ENCODE data around the gene AKT3.
"Not testable (repeated sequence)": the region's sequence is repeated elsewhere in the genome, so short reads cannot be mapped to it uniquely, and the experiment has no call there.

The AKT3 gene

DNA sequence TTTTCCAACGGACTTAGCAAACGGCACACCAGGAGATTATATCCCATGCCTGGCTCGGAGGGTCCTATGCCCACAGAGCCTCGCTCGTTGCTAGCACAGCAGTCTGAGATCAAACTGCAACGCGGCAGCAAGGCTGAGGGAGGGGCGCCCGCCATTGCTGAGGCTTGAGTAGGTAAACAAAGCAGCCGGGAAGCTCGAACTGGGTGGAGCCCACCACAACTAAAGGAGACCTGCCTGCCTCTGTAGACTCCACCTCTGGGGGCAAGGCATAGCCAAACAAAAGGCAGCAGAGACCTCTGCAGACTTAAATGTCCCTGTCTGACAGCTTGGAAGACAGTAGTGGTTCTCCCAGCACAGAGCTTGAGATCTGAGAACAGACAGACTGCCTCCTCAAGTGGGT, 42.7 kb downstream of the AKT3 start:
- not testable (repeated sequence) for H3K9me3 ChIP-seq (ENCODE audit: control insufficient read depth in 2 of 2, low read length in 2 of 2); H3K36me3 ChIP-seq (ENCODE audit: control insufficient read depth in 2 of 2, insufficient read depth in 2 of 2, low read length in 2 of 2); H3K4me1 ChIP-seq (ENCODE audit: control insufficient read depth, insufficient read depth, low read length); H3K27me3 ChIP-seq (ENCODE audit: control insufficient read depth in 1 of 2, insufficient read depth in 2 of 2, low read length in 2 of 2); H3K4me3 ChIP-seq (ENCODE audit: low read length in 2 of 2); H3K9ac ChIP-seq (ENCODE audit: low read length in 2 of 2); H3K27ac ChIP-seq (ENCODE audit: low read length)

DNA sequence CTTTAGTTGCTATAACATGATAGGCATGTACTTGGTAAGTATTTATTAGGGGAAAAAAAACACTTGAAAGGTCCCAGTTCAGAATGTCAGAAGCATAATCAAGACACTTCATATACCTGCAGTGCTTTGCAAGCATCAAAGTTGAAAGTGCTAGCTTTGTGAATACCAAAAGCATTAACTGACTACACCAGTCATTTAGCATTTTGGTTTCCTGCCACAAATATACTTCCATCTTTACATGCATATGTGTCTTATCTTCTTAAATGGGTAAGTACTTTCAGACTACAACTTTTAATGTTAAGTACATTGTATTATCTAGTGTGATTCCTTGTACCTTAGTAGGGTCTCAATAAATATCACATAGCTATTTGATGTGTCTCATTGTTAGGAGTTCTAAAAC, 43.7 kb downstream of the AKT3 start:
- Histone ChIP-seq H3K4me1 (ENCODE audit: control insufficient read depth, insufficient read depth, low read length) (peaks cover 3% of the 10 kb centered on the region), H3K9ac (ENCODE audit: low read length in 2 of 2) (no peak overlapping the region), H3K36me3 (ENCODE audit: control insufficient read depth in 2 of 2, insufficient read depth in 2 of 2, low read length in 2 of 2) (no peaks in the 10 kb centered on the region), H3K4me3 (ENCODE audit: low read length in 2 of 2) (no peak overlapping the region), H3K9me3 (ENCODE audit: control insufficient read depth in 2 of 2, low read length in 2 of 2) (peaks cover 0 to 4% of the 10 kb centered on the region in 2 donors), H3K27ac (ENCODE audit: low read length) (no peak overlapping the region), H3K27me3 (ENCODE audit: control insufficient read depth in 1 of 2, insufficient read depth in 2 of 2, low read length in 2 of 2) (no peaks in the 10 kb centered on the region)

DNA sequence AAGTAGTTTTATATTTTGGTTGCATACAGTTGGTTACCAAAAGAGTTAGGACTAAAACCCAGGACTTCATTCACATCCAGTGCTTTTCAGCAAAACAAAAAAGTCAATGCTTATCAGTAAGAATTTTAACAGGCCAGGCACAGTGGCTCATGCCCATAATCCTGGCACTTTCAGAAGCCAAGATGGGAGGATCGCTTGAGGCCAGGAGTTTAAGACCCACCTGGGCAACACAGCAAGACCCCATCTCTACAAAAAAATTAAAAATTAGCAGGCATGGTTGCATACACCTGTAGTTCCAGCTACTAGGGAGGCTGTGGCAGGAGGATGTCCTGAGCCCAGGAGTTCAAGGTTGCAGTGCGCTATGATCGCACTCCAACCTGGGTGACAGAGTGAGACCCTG, 47.3 kb downstream of the AKT3 start:
- H3K9ac ChIP-seq (ENCODE audit: low read length in 2 of 2): no peak overlapping the region
- H3K27me3 ChIP-seq (ENCODE audit: control insufficient read depth in 1 of 2, insufficient read depth in 2 of 2, low read length in 2 of 2): no peaks in the 10 kb centered on the region
- H3K4me3 ChIP-seq (ENCODE audit: low read length in 2 of 2): no peak overlapping the region
- no peak overlapping the region for H3K27ac ChIP-seq (ENCODE audit: low read length)
- no peaks in the 10 kb centered on the region for H3K36me3 ChIP-seq (ENCODE audit: control insufficient read depth in 2 of 2, insufficient read depth in 2 of 2, low read length in 2 of 2)
- peaks cover 3% of the 10 kb centered on the region for H3K4me1 ChIP-seq (ENCODE audit: control insufficient read depth, insufficient read depth, low read length)
- H3K9me3 ChIP-seq (ENCODE audit: control insufficient read depth in 2 of 2, low read length in 2 of 2): peaks cover 0 to 4% of the 10 kb centered on the region in 2 donors

DNA sequence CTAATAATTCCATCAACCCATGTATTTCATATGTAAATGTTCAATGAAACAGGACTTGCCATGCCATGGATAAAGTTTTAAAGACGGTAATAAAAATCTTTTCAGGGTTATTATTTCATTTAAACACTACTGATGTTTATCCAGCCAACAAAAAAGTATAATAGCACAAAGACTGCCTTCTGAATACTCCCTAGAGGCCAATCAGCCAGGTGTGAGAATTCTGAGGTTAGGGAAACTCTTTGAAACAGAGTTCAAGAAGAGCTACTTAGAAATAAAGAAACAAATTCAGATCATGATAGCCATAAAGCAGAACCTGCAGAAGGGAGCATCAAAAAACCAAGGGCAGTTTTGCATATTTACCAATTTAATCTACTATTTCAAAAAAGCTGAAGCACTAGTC, 48.7 kb downstream of the AKT3 start:
- H3K4me3 ChIP-seq (ENCODE audit: low read length in 2 of 2): no peak overlapping the region
- no peaks in the 10 kb centered on the region for H3K9me3 ChIP-seq (ENCODE audit: control insufficient read depth in 2 of 2, low read length in 2 of 2)
- no peak overlapping the region for H3K9ac ChIP-seq (ENCODE audit: low read length in 2 of 2)

GRCh38 chr1:243799908-243800307, 50.1 kb downstream of the AKT3 start:
- peaks cover 3% of the 10 kb centered on the region for H3K4me1 ChIP-seq (ENCODE audit: control insufficient read depth, insufficient read depth, low read length)
- no peak overlapping the region for H3K4me3 ChIP-seq (ENCODE audit: low read length in 2 of 2)
- no peaks in the 10 kb centered on the region for H3K36me3 ChIP-seq (ENCODE audit: control insufficient read depth in 2 of 2, insufficient read depth in 2 of 2, low read length in 2 of 2)
- no peaks in the 10 kb centered on the region for H3K27me3 ChIP-seq (ENCODE audit: control insufficient read depth in 1 of 2, insufficient read depth in 2 of 2, low read length in 2 of 2)
- no peak overlapping the region for H3K9ac ChIP-seq (ENCODE audit: low read length in 2 of 2)
- H3K9me3 ChIP-seq (ENCODE audit: control insufficient read depth in 2 of 2, low read length in 2 of 2): no peaks in the 10 kb centered on the region
- H3K27ac ChIP-seq (ENCODE audit: low read length): no peak overlapping the region

More for the DNA sequence above, 48.7 kb downstream of the AKT3 start:
- Histone ChIP-seq H3K4me1 (ENCODE audit: control insufficient read depth, insufficient read depth, low read length) (peaks cover 3% of the 10 kb centered on the region), H3K27me3 (ENCODE audit: control insufficient read depth in 1 of 2, insufficient read depth in 2 of 2, low read length in 2 of 2) (no peaks in the 10 kb centered on the region), H3K27ac (ENCODE audit: low read length) (no peak overlapping the region), H3K36me3 (ENCODE audit: control insufficient read depth in 2 of 2, insufficient read depth in 2 of 2, low read length in 2 of 2) (no peaks in the 10 kb centered on the region)

DNA sequence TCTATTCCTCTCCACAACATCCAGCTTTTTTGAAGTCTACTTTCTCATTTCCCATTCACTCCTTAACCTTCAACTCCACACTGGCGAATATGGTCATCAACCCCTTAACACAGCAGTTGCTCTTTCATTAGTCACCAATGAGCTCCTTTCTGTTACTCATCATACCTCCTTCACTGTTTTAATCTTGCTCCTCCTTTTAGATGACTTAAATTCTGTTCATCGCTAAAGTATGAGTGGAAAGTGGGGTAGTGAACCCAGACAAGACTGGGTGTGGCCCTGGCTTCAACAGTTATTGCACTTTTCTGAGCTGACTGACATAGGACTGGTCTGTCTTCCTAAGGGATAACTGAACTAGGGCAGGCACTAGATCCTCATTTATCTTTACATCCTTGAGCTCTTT, 51.3 kb downstream of the AKT3 start:
- no peaks in the 10 kb centered on the region for H3K36me3 ChIP-seq (ENCODE audit: control insufficient read depth in 2 of 2, insufficient read depth in 2 of 2, low read length in 2 of 2)
- peaks cover 3% of the 10 kb centered on the region for H3K4me1 ChIP-seq (ENCODE audit: control insufficient read depth, insufficient read depth, low read length)
- no peaks in the 10 kb centered on the region for H3K27me3 ChIP-seq (ENCODE audit: control insufficient read depth in 1 of 2, insufficient read depth in 2 of 2, low read length in 2 of 2)
- no peak overlapping the region for H3K27ac ChIP-seq (ENCODE audit: low read length)
- H3K9me3 ChIP-seq (ENCODE audit: control insufficient read depth in 2 of 2, low read length in 2 of 2): no peaks in the 10 kb centered on the region
- H3K9ac ChIP-seq (ENCODE audit: low read length in 2 of 2): no peak overlapping the region
- no peak overlapping the region for H3K4me3 ChIP-seq (ENCODE audit: low read length in 2 of 2)

DNA sequence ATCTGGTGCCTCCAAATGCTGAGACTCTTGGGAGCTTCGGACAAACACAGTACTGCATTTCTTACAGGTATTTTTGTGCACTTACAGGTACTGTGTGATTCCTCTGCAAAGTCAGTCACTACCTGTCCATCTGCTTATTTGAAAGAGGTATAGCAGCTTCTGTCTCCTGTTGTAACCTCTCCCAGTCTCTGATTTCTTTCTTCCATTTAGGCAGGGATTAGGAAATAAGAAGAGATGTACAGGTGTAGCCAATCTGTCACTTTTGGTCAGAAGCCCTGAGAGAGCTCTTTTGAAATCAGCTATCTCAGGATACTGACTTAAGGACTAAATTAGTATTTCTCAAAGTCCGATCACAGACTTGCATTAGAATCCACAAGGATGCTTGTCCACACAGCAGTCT, 54.0 kb downstream of the AKT3 start:
- Histone ChIP-seq H3K4me1 (ENCODE audit: control insufficient read depth, insufficient read depth, low read length) (peaks cover 5% of the 10 kb centered on the region), H3K36me3 (ENCODE audit: control insufficient read depth in 2 of 2, insufficient read depth in 2 of 2, low read length in 2 of 2) (no peaks in the 10 kb centered on the region), H3K27me3 (ENCODE audit: control insufficient read depth in 1 of 2, insufficient read depth in 2 of 2, low read length in 2 of 2) (no peaks in the 10 kb centered on the region), H3K27ac (ENCODE audit: low read length) (no peak overlapping the region), H3K9me3 (ENCODE audit: control insufficient read depth in 2 of 2, low read length in 2 of 2) (no peaks in the 10 kb centered on the region), H3K9ac (ENCODE audit: low read length in 2 of 2) (no peak overlapping the region), H3K4me3 (ENCODE audit: low read length in 2 of 2) (no peak overlapping the region)

- no peaks in the 10 kb centered on the region for H3K36me3 ChIP-seq (ENCODE audit: control insufficient read depth in 2 of 2, insufficient read depth in 2 of 2, low read length in 2 of 2)
- H3K27me3 ChIP-seq (ENCODE audit: control insufficient read depth in 1 of 2, insufficient read depth in 2 of 2, low read length in 2 of 2): no peaks in the 10 kb centered on the region
- peaks cover 7% of the 10 kb centered on the region for H3K4me1 ChIP-seq (ENCODE audit: control insufficient read depth, insufficient read depth, low read length)
- H3K9ac ChIP-seq (ENCODE audit: low read length in 2 of 2): no peak overlapping the region
- H3K9me3 ChIP-seq (ENCODE audit: control insufficient read depth in 2 of 2, low read length in 2 of 2): no peaks in the 10 kb centered on the region
- H3K4me3 ChIP-seq (ENCODE audit: low read length in 2 of 2): no peak overlapping the region
- H3K27ac ChIP-seq (ENCODE audit: low read length): no peak overlapping the region
Observed at GRCh38 chr1:243793298-243793697, 56.7 kb downstream of the AKT3 start.

GRCh38 chr1:243792891-243793290, 57.2 kb downstream of the AKT3 start:
- no peaks in the 10 kb centered on the region for H3K27me3 ChIP-seq (ENCODE audit: control insufficient read depth in 1 of 2, insufficient read depth in 2 of 2, low read length in 2 of 2)
- H3K36me3 ChIP-seq (ENCODE audit: control insufficient read depth in 2 of 2, insufficient read depth in 2 of 2, low read length in 2 of 2): no peaks in the 10 kb centered on the region
- no peak overlapping the region for H3K4me3 ChIP-seq (ENCODE audit: low read length in 2 of 2)
- H3K27ac ChIP-seq (ENCODE audit: low read length): no peak overlapping the region
- no peaks in the 10 kb centered on the region for H3K9me3 ChIP-seq (ENCODE audit: control insufficient read depth in 2 of 2, low read length in 2 of 2)
- peaks cover 7% of the 10 kb centered on the region for H3K4me1 ChIP-seq (ENCODE audit: control insufficient read depth, insufficient read depth, low read length)
- no peak overlapping the region for H3K9ac ChIP-seq (ENCODE audit: low read length in 2 of 2)

DNA sequence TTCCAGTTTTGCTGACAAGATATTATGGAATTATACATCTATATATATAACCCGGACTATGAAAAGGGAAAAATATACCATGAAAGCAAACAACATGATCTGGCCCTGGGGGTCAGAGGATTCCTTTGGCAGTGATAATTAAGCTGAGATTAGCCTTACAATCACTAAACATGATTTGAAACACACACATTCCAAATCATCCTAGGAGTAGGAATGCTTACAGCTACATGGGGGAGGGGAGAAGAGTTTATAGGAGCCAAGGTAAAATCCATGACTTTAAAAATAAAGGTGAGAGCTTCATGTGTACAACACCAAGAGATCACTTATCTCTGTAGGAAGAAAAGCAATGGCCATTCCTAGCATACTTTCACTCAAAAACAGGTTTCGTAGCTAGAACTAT, 57.6 kb downstream of the AKT3 start:
- H3K36me3 ChIP-seq (ENCODE audit: control insufficient read depth in 2 of 2, insufficient read depth in 2 of 2, low read length in 2 of 2): no peaks in the 10 kb centered on the region
- H3K4me1 ChIP-seq (ENCODE audit: control insufficient read depth, insufficient read depth, low read length): peaks cover 7% of the 10 kb centered on the region
- no peaks in the 10 kb centered on the region for H3K27me3 ChIP-seq (ENCODE audit: control insufficient read depth in 1 of 2, insufficient read depth in 2 of 2, low read length in 2 of 2)
- no peak overlapping the region for H3K27ac ChIP-seq (ENCODE audit: low read length)
- H3K4me3 ChIP-seq (ENCODE audit: low read length in 2 of 2): no peak overlapping the region
- H3K9ac ChIP-seq (ENCODE audit: low read length in 2 of 2): no peak overlapping the region
- H3K9me3 ChIP-seq (ENCODE audit: control insufficient read depth in 2 of 2, low read length in 2 of 2): no peaks in the 10 kb centered on the region

DNA sequence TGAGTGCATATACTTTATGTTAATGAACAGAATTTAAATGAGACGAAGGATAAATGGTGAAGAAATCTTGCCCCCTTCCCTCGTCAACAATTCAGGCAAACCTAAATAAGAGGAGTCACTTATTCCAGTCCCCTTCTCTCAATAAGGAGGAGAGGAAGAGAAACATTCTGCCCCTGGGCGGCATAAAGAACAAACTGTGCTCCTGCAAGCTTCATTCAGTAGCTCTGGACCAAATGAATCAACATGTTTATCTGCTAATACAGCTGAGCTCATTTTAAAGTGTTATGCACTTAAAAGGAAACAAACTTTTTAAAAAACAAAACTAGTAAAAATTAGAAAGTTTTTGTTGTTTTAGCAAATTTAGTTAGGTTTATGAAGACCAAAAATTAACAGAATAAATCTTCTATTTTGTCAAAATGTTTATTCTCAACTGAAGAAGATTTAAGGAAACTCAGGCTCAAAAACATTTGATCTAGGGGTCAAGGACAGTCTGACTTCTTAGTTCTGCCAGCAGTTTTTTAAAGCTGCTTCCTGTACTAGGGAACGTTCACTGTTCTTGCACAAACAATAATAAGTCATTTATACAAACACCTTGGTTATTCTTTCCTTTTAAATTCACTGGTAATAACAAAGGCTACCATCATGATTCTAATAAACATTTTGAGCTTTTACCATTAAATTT, 58.3 kb downstream of the AKT3 start:
- H3K4me3 ChIP-seq (ENCODE audit: low read length in 2 of 2): no peak overlapping the region
- peaks cover 7% of the 10 kb centered on the region for H3K4me1 ChIP-seq (ENCODE audit: control insufficient read depth, insufficient read depth, low read length)
- H3K27ac ChIP-seq (ENCODE audit: low read length): no peak overlapping the region
- H3K9ac ChIP-seq (ENCODE audit: low read length in 2 of 2): no peak overlapping the region
- no peaks in the 10 kb centered on the region for H3K36me3 ChIP-seq (ENCODE audit: control insufficient read depth in 2 of 2, insufficient read depth in 2 of 2, low read length in 2 of 2)
- H3K9me3 ChIP-seq (ENCODE audit: control insufficient read depth in 2 of 2, low read length in 2 of 2): no peaks in the 10 kb centered on the region
- H3K27me3 ChIP-seq (ENCODE audit: control insufficient read depth in 1 of 2, insufficient read depth in 2 of 2, low read length in 2 of 2): no peaks in the 10 kb centered on the region
